ENCODE data around the gene TIAM1. TPM values are rescaled to one million over a fixed set of nuclear protein-coding genes. Genes with fewer than 3 reads are reported as not detected.

TIAM1 gene
- total RNA-seq, 1 donor from 2014 or later: 8.4 TPM

- FAIRE-seq: no peak
- no peak overlapping the region for H3K4me3 ChIP-seq (ENCODE audit: low read depth, low read length)
- no peaks in the 10 kb centered on the region for H3K27me3 ChIP-seq (ENCODE audit: control insufficient read depth, insufficient read depth, low read length)
- no peak for DNase-seq (ENCODE audit: low read depth)
- no peak for TF ChIP-seq CTCF (IDR thresholded peaks at IDR 0.05; ENCODE audit: insufficient read depth, low read length, severe bottlenecking)
- no peaks in the 10 kb centered on the region for H3K36me3 ChIP-seq (ENCODE audit: control insufficient read depth, insufficient read depth, low read length)
Measured at GRCh38 chr21:31184459-31184858, 159.6 kb downstream of the TIAM1 start.

GRCh38 chr21:31182231-31183140 lies 161.6 kb downstream of the TIAM1 start:
- FAIRE-seq (no peak), DNase-seq (ENCODE audit: low read depth) (no peak)
- TF ChIP-seq CTCF (IDR thresholded peaks at IDR 0.05; ENCODE audit: insufficient read depth, low read length, severe bottlenecking): no peak
- H3K4me3 ChIP-seq (ENCODE audit: low read depth, low read length): no peak overlapping the region
- H3K27me3 ChIP-seq (ENCODE audit: control insufficient read depth, insufficient read depth, low read length): no peaks in the 10 kb centered on the region
- no peaks in the 10 kb centered on the region for H3K36me3 ChIP-seq (ENCODE audit: control insufficient read depth, insufficient read depth, low read length)

GRCh38 chr21:31181082-31181750 lies 162.8 kb downstream of the TIAM1 start:
- no peaks in the 10 kb centered on the region for H3K27me3 ChIP-seq (ENCODE audit: control insufficient read depth, insufficient read depth, low read length)
- H3K36me3 ChIP-seq (ENCODE audit: control insufficient read depth, insufficient read depth, low read length): no peaks in the 10 kb centered on the region
- no peak for DNase-seq (ENCODE audit: low read depth)
- FAIRE-seq: no peak
- no peak for TF ChIP-seq CTCF (IDR thresholded peaks at IDR 0.05; ENCODE audit: insufficient read depth, low read length, severe bottlenecking)
- no peak overlapping the region for H3K4me3 ChIP-seq (ENCODE audit: low read depth, low read length)

GRCh38 chr21:31180256-31181081 lies 163.6 kb downstream of the TIAM1 start:
- no peak overlapping the region for H3K4me3 ChIP-seq (ENCODE audit: low read depth, low read length)
- H3K36me3 ChIP-seq (ENCODE audit: control insufficient read depth, insufficient read depth, low read length): no peaks in the 10 kb centered on the region
- FAIRE-seq: no peak
- H3K27me3 ChIP-seq (ENCODE audit: control insufficient read depth, insufficient read depth, low read length): no peaks in the 10 kb centered on the region
- peak; percentile 32 for TF ChIP-seq CTCF (IDR thresholded peaks at IDR 0.05; ENCODE audit: insufficient read depth, low read length, severe bottlenecking)
- peak; percentile 42 for DNase-seq (ENCODE audit: low read depth)

GRCh38 chr21:31176725-31177124 lies 167.3 kb downstream of the TIAM1 start:
- Histone ChIP-seq H3K4me3 (ENCODE audit: low read depth, low read length) (no peak overlapping the region), H3K36me3 (ENCODE audit: control insufficient read depth, insufficient read depth, low read length) (no peaks in the 10 kb centered on the region), H3K27me3 (ENCODE audit: control insufficient read depth, insufficient read depth, low read length) (no peaks in the 10 kb centered on the region)
- no peak for TF ChIP-seq CTCF (IDR thresholded peaks at IDR 0.05; ENCODE audit: insufficient read depth, low read length, severe bottlenecking)
- no peak for FAIRE-seq
- no peak for DNase-seq (ENCODE audit: low read depth)

Measured in bronchial epithelial cell (primary cell).